HG03280 (cell line): ENCODE measurements around the gene EFNB2.

Source experiments
- ATAC-seq: cut with Tn5 transposase; IDR thresholded peaks from one replicate; pipeline ENCODE4 v1.9.1; 2021; ENCODE audit warnings: mild to moderate bottlenecking, moderate library complexity; ENCODE audit not compliant: unreplicated experiment

The EFNB2 gene

DNA sequence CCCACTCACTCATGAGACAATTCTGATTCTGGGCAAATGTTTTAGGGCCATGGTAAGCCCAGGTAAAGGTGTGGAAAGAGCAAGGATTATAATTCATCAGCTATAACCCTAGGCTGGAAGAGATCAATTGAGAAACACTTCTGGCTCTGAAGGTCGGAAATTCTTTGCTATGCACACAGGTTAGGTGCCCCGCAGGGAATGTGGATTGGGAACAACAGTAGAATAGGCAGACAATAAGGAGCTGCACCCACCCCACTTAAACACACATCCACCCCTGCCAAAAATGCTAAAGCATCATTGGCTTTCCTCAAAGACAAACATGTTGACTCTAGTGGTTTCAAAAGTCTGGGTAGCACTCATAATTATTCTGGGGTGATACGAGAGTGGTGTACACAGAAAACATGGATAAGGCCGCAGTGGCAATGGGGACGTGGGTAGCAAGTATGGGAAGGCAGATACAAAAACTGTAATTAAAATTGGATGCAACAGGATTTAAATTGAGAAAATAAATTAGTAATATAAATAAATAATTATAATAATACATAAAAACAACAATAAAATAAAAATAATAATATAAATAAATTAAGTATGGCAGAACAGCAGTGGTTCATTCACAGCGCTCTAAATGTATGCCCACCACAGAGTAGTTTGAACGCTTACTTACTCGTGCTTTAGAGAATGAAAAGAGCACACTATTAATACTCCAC is 8.6 kb downstream of the EFNB2 start:
- ATAC-seq, result no peak

DNA sequence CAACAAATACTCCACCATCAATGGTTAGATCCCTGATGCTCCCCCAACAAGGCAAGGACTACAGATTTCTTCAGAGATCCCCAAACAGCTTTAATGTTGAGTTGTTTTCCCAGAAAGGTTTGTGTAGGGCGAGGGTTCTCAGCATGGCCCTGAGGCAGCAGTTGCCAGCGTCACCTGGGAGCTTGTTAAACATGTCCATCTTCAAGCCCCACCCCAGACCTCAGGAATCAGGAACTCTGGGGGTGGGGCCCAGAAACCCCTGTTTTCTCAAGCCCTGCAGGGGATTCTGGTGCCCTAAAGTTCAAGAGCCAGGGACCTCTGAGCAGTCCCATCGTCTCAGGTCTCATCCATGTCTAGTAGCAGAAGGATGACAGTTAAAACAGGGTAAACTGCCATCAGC is 9.6 kb downstream of the EFNB2 start:
- no peak for ATAC-seq

DNA sequence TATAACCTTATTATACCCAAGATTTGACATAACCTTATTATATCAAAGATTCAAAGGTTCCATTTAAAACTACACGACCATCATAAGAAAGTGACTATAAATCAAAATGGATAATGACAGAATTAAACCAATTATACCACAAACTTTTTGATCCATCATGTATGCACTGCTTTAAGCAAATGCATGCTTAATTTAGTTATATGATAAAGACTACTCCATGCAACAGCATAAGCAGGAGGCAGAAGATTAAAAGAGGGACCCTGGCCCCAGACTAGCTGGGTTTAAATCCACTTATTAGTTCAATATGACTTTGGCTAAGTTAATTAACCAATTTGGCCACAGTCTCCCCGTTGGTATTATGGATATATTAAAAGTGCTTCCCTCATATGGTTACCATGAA is 11.4 kb downstream of the EFNB2 start:
- no peak for ATAC-seq

DNA sequence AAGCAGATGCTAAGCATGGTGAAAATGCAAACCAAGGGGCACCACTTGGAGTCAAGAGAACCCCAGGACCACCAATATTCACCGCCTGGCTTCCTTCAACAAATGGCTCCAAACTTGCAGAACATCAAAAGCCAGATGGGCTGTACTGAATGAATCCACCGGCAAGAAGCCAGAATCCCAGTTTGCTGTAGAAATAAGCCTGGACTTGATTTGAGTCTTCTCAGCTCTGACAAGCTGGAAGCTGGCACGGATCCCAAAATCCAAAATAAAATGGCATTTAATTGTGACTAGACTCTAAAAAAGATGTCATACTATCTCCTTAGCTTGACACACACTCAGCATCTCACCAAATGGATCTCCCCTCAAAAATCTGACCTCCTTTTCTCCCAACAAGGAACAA is 11.9 kb downstream of the EFNB2 start:
- no peak for ATAC-seq

DNA sequence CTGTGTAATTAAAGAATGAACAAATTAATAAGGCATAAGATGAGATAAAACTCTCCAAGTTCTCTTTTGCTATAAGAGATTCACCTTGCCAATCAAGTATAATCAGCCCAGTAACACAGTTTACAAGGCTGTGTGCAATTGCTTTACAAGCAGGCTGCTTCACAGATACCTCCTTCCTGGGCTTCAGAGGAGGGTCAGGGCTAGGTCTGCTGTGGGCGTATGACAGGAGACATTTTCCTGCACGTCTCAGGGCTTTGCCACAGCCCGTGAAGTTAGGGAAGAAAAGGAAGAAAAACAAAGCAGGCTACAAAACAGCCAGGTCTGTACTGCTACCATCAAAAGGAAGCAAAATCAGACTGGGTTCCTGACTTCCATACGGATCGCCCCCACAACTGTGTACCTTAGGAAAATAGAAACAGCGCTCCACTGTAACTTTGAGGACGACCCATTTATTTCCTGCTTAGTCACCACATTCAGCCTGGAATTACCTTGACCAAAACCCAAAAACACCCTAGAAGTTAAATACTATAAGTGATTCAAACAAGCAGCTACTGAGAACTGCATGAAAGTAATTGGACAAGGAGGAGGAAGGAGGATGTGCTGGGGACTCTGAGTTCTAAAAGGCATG is 12.4 kb downstream of the EFNB2 start:
- ATAC-seq, result no peak

DNA sequence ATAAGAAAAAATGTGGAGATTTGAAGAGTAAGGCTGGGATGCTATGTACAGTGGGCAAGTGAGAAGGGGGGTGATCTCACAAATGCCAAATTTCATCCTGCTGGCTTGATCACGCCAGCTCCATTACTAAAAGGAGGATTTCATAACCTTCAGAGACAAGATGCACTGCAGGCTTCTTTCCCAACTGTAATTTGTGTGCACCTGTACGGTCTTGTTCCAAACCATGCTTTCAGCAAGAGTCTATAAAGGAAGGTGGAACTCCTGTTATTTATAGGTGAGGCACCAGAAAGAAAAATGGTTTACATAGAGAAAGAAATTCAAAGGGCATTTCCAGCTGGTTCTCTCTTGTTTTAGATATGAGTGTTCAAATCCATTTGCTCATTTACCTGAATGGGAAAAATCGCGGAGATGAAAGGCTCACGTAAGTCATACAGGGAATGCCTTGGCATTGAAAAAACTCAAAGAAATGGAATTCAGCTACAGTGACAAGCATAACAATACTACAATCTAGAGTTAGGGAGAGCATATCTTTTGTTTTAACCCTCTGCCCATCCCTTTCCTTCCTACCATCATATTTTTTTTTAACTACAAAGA is 13.3 kb downstream of the EFNB2 start:
- no peak for ATAC-seq

DNA sequence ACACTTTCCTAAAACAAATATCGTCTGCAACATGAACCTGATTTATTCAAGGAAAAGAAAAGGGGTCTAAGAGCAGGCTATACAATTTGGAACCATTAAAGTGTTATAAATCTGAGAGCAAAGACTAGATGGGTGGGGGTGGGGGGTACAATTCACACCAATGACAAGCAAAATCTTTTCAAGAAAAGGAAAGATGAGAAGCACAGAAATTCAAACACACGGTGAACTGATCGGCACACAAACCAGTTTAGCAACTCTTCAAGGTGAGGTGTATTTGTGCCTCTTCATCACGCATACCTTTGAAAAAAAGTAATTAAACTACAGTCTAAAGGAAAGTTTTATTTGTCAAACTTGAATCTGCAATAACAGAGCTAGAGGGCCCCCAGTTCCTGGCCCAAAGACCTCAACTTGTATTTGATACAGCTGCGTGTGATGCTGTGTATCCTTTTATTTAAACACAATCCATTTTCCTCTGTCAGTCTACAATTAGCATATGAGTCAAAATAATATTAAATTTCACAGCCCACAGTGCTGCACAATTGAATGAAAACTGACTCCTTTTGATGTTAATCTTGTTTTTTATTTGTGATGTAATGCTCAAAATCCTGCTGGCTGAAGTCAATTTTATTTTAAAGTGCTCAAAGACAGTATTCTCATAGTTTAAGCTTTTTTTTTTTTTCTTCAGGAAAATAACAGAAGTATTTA is 14.2 kb downstream of the EFNB2 start:
- no peak for ATAC-seq

DNA sequence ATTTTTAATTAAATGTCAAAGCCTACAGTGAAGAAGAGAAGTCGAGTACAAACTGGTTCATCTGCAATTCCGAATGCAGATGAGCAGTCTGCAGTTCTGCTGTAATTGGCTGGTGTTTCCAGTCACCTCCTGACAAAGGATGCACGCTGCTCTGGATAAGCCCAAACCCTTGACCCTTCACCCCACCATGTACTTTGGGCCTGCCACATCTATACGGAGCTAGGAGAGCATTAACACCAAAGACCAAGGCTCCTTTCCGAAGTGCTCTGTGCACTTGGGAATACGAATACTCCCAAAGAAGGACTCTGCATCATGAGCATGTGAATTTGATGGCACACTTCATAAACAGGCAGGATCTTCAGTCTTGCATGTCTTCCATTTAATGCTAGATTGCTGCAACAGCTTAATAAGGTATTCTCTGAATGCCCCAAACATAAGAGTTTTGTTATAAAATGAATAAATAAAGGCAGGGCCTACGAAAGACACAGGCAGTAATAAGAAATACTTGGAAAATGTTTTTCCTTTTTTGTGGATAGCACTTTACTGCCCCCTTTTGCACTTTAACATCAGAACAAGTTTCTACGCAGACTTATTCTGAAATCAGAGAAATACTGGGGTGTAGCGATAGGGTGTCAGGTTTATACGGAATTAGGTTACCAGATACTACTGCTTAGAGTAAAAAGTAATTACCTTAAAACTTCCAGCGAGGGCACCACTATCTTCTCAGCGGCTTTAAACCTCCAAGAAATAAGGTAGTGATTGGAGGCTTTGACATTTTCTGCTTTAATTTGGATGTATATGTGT is 15.0 kb downstream of the EFNB2 start:
- ATAC-seq, result no peak

DNA sequence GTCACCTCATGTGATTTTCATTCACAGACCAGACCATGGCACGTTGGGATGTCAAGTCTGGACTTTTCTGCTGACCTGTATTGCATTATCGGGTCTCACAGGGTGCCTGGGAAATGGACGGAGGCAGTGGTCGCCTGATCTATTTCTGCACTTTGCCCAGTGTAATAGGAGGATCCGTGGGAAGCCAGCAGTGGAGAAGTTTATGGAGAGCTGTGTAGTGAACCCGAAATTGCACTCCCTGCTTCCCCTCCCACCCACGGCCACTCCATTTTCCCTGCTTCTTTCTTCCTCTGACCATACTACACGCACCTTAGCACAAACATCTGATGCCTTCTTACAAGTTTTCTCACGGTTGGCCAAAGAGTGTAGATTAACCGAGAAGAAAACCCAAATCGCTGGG is 16.9 kb downstream of the EFNB2 start:
- ATAC-seq, result no peak

DNA sequence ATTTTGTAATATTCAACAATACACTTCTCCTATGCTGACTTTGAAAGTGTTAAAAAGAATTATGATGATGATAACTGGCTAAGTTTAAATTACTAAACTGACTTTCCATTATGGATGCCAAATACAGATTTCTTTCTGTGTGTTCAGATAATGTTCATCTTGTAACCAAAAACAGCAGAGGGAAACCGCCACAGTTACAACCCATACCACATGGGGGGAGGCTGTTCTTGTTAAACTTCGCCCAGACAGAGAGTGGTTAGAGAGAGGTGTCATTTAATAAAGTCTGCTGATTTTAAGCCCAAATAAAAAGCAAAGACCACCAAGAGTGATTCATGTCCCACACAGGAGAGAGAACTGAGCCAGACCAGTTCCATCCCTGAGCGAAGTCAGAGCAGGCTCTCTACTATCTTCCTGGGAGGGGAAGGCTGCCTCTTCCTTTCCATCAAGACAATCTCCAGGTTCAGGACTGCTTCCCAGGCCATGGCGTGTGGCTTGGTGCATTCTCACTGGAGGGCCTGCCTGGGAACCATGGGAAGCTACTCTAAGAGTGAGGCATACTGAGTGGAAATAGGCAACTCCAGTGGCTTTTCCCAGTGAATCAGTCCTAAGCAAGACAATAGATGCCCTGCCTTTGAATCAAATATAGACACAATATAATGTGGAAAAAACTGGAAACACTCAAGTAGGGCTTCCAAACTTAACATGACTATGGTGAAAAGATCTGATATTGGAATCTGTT is 18.2 kb downstream of the EFNB2 start:
- no peak for ATAC-seq

DNA sequence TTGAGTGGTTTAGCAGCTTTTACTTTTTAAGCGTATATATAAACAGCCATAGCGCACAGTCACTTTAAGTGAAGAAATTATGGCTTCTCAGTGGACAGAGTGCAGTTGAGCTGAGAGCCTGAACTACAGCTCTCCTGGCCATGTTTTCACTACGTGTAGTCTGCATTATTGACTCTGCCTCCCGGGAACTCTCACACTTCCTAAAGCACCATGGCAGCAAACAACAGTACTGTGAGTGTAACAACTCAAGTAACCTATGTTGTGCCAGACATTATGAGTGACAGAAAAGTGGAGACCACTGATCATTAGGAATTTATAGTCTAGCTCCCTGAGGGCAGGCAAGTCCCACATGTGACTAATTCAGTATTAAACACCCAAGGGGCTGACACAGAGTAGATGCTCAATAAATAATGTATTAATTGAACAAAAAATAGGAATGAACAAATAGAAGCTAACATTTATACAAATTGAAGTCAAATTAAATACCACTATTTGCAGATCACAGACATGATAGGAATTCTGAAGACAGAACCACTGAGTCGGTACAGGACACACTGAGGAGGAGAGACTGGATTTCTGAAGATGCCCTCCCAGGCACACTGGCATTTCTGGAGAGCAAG is 19.7 kb downstream of the EFNB2 start:
- no peak for ATAC-seq

DNA sequence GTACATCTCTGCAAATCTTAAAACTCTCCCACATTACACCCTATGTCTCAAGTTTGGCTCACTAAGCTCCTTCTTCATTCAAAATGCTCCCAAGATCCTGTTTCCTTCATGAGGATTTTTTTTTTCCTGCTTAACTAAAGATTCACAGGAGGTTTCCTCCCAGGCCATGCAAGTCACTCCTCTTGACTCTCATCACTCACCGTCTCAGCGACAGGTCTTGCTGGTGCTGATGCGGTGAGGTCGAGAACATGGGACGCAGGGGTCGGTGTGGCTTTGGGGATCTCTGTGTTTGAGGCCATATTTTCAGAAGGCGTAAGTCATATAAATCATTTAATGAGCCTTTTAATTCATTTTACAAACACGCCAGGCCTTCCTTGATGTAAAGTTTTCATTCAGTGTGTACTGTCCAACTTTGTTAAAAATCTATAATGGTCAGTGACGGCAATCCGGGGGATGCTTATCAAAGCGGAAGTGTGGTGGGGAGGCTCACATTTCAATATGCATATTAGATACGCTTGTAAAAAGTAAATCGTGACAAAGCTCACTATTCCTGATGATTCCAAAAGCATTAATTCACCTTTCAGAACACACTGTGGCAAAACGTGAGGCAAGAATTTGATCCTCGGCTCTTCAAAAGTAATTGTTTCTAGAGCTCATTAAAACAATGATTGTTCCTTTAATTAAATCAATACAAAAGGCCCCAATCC is 20.4 kb downstream of the EFNB2 start:
- ATAC-seq, result no peak

DNA sequence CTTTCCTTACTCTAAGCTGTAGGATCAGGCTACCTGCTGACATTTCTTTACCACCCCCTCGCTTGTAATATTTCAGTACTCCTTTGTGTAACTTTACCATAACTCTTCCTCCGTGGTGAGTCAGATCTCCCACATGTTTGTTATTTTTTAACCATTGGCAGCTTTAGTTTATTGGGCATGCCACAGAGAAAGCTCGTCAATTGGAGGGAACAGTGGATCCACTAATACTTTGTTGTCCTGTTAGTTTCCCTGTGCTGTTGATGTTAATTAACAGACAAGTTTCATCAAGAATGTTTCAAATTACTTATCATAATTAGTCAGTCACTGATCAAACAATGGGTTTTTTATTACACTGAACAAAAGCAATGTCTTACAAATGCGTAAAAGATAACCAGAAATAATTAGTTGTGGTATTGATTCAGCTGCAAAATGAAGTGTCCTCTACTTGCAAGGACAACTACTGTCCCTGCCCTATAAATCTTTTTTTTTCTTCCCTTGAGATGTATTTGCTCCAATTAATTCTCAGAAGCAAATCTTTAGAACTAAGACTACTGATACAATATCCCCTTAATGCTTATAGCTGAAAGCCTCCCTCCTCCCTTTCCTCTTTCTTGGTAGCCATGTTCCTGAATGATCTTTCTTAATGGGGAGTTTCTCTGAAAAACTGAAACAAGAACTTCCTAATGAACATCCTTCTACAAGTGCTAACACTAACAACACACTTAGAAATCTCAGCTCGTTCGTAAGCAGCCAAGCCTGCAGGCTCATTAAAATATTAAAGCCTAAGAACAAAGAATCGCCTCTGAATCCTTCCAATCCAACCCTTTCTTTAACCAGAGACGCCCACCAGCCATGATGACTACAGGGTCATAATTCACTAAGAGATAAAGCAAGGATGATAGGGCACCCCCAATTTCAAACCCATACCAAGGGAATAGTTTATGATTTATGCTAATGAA is 22.2 kb downstream of the EFNB2 start:
- ATAC-seq, result no peak

DNA sequence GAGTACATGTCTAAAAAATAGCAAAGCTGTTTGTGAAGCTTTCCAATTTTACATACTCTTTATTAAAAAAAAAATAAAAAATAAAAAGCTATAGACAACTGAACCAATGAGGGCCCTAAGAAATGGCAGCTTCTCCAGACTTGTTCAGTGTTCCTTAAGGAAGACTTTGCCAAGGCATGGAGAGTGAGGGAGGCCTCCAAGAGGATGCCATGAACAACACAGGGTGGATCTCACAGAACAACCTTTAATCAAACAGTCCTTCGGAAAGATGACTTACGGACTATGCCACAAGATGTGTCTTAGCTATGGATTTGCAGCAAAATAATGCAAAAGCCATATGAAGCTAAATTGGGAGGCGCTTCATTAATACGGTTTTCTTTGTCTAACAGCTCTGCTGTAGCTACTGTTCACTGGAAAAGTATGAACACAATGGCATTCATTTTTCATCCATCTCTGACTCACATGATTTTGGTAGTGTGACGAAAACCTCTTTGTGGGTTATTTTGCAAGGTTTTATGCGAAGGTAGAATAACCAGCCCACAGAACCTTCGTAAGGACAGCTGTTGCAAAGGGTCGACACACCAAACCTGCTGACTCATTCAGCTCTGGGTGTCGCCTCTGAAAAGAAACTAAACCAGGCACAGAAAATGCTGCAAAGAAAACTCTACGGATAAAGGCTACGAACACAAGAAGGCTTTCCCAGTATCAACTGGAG is 27.7 kb downstream of the EFNB2 start:
- ATAC-seq, result no peak

DNA sequence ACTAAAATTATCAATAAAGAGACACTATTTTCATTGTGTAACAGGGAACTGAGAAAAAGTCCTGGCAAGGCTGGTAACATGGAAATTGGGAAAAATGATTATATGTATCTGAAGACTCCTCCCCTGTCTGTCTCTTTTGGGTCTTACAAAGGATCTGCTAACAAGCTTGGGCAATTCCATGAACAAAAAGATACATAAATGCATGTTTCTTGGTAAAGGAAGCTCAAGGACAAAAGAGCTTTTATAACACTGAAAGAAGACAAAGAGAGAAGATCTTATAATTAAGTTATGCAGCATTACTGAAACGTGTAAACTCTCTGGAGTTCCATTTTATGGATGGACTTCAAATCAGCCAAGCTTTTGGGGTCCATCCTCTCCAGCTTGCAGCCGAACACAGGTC is 29.2 kb downstream of the EFNB2 start:
- no peak for ATAC-seq

DNA sequence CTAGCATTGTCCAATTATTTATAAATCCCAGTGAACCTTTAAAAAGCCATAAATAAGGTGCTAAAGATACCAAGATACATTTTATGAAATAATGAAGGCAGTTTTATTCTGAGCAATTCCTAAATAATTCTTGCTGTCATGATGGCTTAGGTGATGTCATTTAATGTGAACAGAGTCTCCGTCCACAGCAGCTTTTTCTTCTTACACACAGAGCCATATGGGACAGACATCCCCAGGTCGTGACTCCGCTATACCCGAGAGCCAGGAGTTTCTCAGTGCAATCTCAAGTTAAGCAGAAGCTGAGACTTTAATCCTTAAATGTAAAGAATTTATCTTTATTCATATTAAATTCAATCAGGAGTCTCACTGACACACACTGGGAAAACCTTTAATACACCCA is 29.7 kb downstream of the EFNB2 start:
- ATAC-seq, result no peak

DNA sequence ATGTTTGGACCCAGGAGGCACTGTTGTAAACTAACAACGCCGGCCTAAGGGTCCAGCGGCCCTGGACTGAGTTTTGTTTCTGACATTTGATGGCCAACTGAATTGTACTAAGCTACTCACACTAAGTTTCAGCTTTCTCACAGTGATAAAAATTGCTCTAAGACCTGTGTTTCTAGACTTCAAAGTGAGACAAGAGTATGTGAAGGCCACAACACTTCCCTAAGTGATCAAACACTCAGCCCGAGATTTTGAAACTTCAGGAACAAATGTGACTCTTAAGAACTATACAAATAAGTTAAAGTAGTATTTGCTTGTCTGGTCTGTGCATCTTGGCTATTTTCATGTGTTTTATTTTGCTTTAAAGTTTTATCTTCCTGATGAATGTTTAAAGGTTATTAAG is 30.2 kb downstream of the EFNB2 start:
- ATAC-seq, result no peak
